Stimulated activated naive CD8-positive, alpha-beta T cell treated with anti-CD3 and anti-CD28 coated beads, Interleukin-15, amount 100 ng/mL, for 72 hours (primary cell): ENCODE results near the gene CYB5A.
"Not testable (repeated sequence)": the region's sequence is repeated elsewhere in the genome, so short reads cannot be mapped to it uniquely, and the experiment has no call there.

Source experiments
- ATAC-seq: fragments of 150-1000 bp; cut with Tn5 transposase; 2 replicates; pipeline ENCODE4 v1.10.0; 2021; ENCODE audit warnings: mild to moderate bottlenecking, moderate library complexity
- DNase-seq, 2 donors: peaks; one replicate each; pipeline ENCODE4 v3.0.0; 2021 to 2022
- H3K27ac Mint-ChIP-seq, 2 donors: one replicate each; pipeline ENCODE4 v1.8.0; 2022; ENCODE audit warnings: mild to moderate bottlenecking in 2 of 2, mixed read lengths in 2 of 2, moderate library complexity in 2 of 2
- H3K27me3 Mint-ChIP-seq: one replicate; pipeline ENCODE4 v1.8.0; 2022; ENCODE audit warnings: mixed read lengths
- H3K4me1 Mint-ChIP-seq: one replicate; pipeline ENCODE4 v1.8.0; 2022; ENCODE audit warnings: mild to moderate bottlenecking, mixed read lengths
- H3K4me3 Mint-ChIP-seq, 2 donors: one replicate each; pipeline ENCODE4 v1.8.0; 2022; ENCODE audit warnings: mild to moderate bottlenecking in 2 of 2, mixed read lengths in 2 of 2, moderate library complexity in 1 of 2
- H3K9me3 Mint-ChIP-seq, 2 donors: one replicate each; pipeline ENCODE4 v1.8.0; 2022; ENCODE audit warnings: mixed read lengths in 2 of 2

CYB5A gene

GRCh38 chr18:74286106-74286855 is 5.5 kb downstream of the CYB5A start:
- no peak for ATAC-seq
- Mint-ChIP-seq H3K4me3 (no peak overlapping the region), H3K27me3 (no peaks in the 10 kb centered on the region), H3K27ac (no peak overlapping the region), H3K9me3 (no peaks in the 10 kb centered on the region), H3K4me1 (peaks cover 50% of the 10 kb centered on the region)
- DNase-seq, result no peak

- not testable (repeated sequence) for DNase-seq, ATAC-seq, H3K27ac Mint-ChIP-seq, H3K4me3 Mint-ChIP-seq, H3K27me3 Mint-ChIP-seq, H3K9me3 Mint-ChIP-seq
- H3K4me1 Mint-ChIP-seq, result peaks cover 57% of the 10 kb centered on the region
Observed at GRCh38 chr18:74285583-74285982, 6.2 kb downstream of the CYB5A start.

GRCh38 chr18:74284980-74285355 is 6.8 kb downstream of the CYB5A start:
- no peak for DNase-seq
- Mint-ChIP-seq H3K27me3 (no peaks in the 10 kb centered on the region), H3K27ac (no peak overlapping the region), H3K4me3 (no peak overlapping the region), H3K9me3 (no peaks in the 10 kb centered on the region), H3K4me1 (peaks cover 57% of the 10 kb centered on the region)
- no peak for ATAC-seq

- Mint-ChIP-seq H3K4me3 (no peak overlapping the region), H3K27ac (no peak overlapping the region), H3K9me3 (no peaks in the 10 kb centered on the region), H3K27me3 (no peaks in the 10 kb centered on the region), H3K4me1 (peaks cover 56% of the 10 kb centered on the region)
- DNase-seq (no peak), ATAC-seq (no peak)
Observed at GRCh38 chr18:74284191-74284979, 7.4 kb downstream of the CYB5A start.

- ATAC-seq (no peak), DNase-seq (no peak)
- H3K27me3 Mint-ChIP-seq, result no peaks in the 10 kb centered on the region
- no peak overlapping the region for H3K4me3 Mint-ChIP-seq
- H3K27ac Mint-ChIP-seq, result no peak overlapping the region
- no peaks in the 10 kb centered on the region for H3K9me3 Mint-ChIP-seq
- H3K4me1 Mint-ChIP-seq, result peaks cover 49% of the 10 kb centered on the region
Observed at GRCh38 chr18:74283646-74284045, 8.1 kb downstream of the CYB5A start.

GRCh38 chr18:74282755-74283554 is 8.8 kb downstream of the CYB5A start:
- no peak for DNase-seq
- Mint-ChIP-seq H3K9me3 (no peaks in the 10 kb centered on the region), H3K27me3 (no peaks in the 10 kb centered on the region), H3K4me1 (peaks cover 42% of the 10 kb centered on the region), H3K4me3 (peak overlapping the region; percentile 38 to 67), H3K27ac (peak overlapping the region; percentile 89 to 90)
- peak; percentile 70 for ATAC-seq

GRCh38 chr18:74281980-74282754 is 9.6 kb downstream of the CYB5A start:
- no peak for DNase-seq
- H3K4me3 Mint-ChIP-seq, result peak overlapping the region; percentile 38 to 67
- ATAC-seq, result no peak
- H3K27me3 Mint-ChIP-seq, result no peaks in the 10 kb centered on the region
- no peaks in the 10 kb centered on the region for H3K9me3 Mint-ChIP-seq
- H3K27ac Mint-ChIP-seq, result peak overlapping the region; percentile 89 to 90
- H3K4me1 Mint-ChIP-seq, result peaks cover 34% of the 10 kb centered on the region

- ATAC-seq (peak; percentile 26), DNase-seq (no peak)
- no peaks in the 10 kb centered on the region for H3K9me3 Mint-ChIP-seq
- H3K27me3 Mint-ChIP-seq, result no peaks in the 10 kb centered on the region
- peaks cover 33% of the 10 kb centered on the region for H3K4me1 Mint-ChIP-seq
- peak overlapping the region; percentile 19 to 48 for H3K27ac Mint-ChIP-seq
- H3K4me3 Mint-ChIP-seq, result no peak overlapping the region
Observed at GRCh38 chr18:74281011-74281979, 10.5 kb downstream of the CYB5A start.

GRCh38 chr18:74278983-74279382 is 12.8 kb downstream of the CYB5A start:
- no peak for DNase-seq
- Mint-ChIP-seq H3K4me1 (peaks cover 33% of the 10 kb centered on the region), H3K9me3 (no peaks in the 10 kb centered on the region), H3K27ac (no peak overlapping the region), H3K27me3 (no peaks in the 10 kb centered on the region), H3K4me3 (no peak overlapping the region)
- no peak for ATAC-seq

GRCh38 chr18:74278058-74278457 is 13.7 kb downstream of the CYB5A start:
- Mint-ChIP-seq H3K4me1 (peaks cover 25% of the 10 kb centered on the region), H3K4me3 (no peak overlapping the region), H3K27ac (no peak overlapping the region), H3K9me3 (no peaks in the 10 kb centered on the region), H3K27me3 (no peaks in the 10 kb centered on the region)
- no peak for DNase-seq
- ATAC-seq, result no peak

GRCh38 chr18:74277296-74277695 is 14.5 kb downstream of the CYB5A start:
- no peaks in the 10 kb centered on the region for H3K27me3 Mint-ChIP-seq
- DNase-seq (no peak), ATAC-seq (no peak)
- no peak overlapping the region for H3K4me3 Mint-ChIP-seq
- no peaks in the 10 kb centered on the region for H3K9me3 Mint-ChIP-seq
- H3K27ac Mint-ChIP-seq, result no peak overlapping the region
- peaks cover 18% of the 10 kb centered on the region for H3K4me1 Mint-ChIP-seq

- peaks cover 11% of the 10 kb centered on the region for H3K4me1 Mint-ChIP-seq
- H3K27ac Mint-ChIP-seq, result peak overlapping the region in 1 of 2 donors; percentile 9
- DNase-seq (no peak), ATAC-seq (no peak)
- H3K9me3 Mint-ChIP-seq, result no peaks in the 10 kb centered on the region
- H3K27me3 Mint-ChIP-seq, result no peaks in the 10 kb centered on the region
- H3K4me3 Mint-ChIP-seq, result no peak overlapping the region
Observed at GRCh38 chr18:74276609-74277008, 15.2 kb downstream of the CYB5A start.

- DNase-seq (no peak), ATAC-seq (no peak)
- no peak overlapping the region for H3K4me3 Mint-ChIP-seq
- H3K4me1 Mint-ChIP-seq, result peaks cover 2% of the 10 kb centered on the region
- H3K27ac Mint-ChIP-seq, result no peak overlapping the region
- H3K27me3 Mint-ChIP-seq, result no peaks in the 10 kb centered on the region
- H3K9me3 Mint-ChIP-seq, result no peaks in the 10 kb centered on the region
Observed at GRCh38 chr18:74275736-74276135, 16.0 kb downstream of the CYB5A start.

- no peak for DNase-seq
- Mint-ChIP-seq H3K4me3 (no peak overlapping the region), H3K4me1 (peaks cover under 1% of the 10 kb centered on the region), H3K27me3 (no peaks in the 10 kb centered on the region), H3K27ac (no peak overlapping the region), H3K9me3 (no peaks in the 10 kb centered on the region)
- ATAC-seq, result no peak
Observed at GRCh38 chr18:74274700-74275099, 17.1 kb downstream of the CYB5A start.
